Type B pancreatic cell (in vitro differentiated cells): ENCODE measurements around the gene TELO2. TPM values are rescaled to one million over a fixed set of nuclear protein-coding genes. Genes with fewer than 3 reads are reported as not detected.

Source experiments
- DNase-seq: peaks from one replicate; pipeline ENCODE4 v3.0.0; 2021; ENCODE audit warnings: mixed read lengths; ENCODE audit not compliant: unreplicated experiment; ENCODE audit errors: extremely low spot score
- H3K27ac Mint-ChIP-seq: 2 replicates; pipeline ENCODE4 v1.8.0; 2021; ENCODE audit warnings: mild to moderate bottlenecking, mixed read lengths
- H3K27me3 Mint-ChIP-seq: 2 replicates; pipeline ENCODE4 v1.8.0; 2021; ENCODE audit warnings: mixed read lengths
- H3K36me3 Mint-ChIP-seq: 2 replicates; pipeline ENCODE4 v1.8.0; 2021; ENCODE audit warnings: mixed read lengths
- H3K4me1 Mint-ChIP-seq: one replicate; pipeline ENCODE4 v1.8.0; 2021; ENCODE audit warnings: mixed read lengths; ENCODE audit not compliant: unreplicated experiment
- H3K4me3 Mint-ChIP-seq: 2 replicates; pipeline ENCODE4 v1.8.0; 2021; ENCODE audit warnings: mild to moderate bottlenecking, mixed read lengths
- H3K9me3 Mint-ChIP-seq: 2 replicates; pipeline ENCODE4 v1.8.0; 2021; ENCODE audit warnings: mixed read lengths
- total RNA-seq: library from RNA; stranded (reverse); gene quantifications from 2 replicates; pipeline ENCODE4 v1.2.1, GENCODE V29; 2021; ENCODE audit warnings: low replicate concordance
- TF ChIP-seq, protein P1 (sequence below): fragments of 200-600 bp; sonication (generic); conservative IDR thresholded peaks from 2 replicates; pipeline ENCODE4 v1.5.0; 2021; ENCODE audit warnings: antibody characterized with exemption, mild to moderate bottlenecking

Gene TELO2
- total RNA-seq, 1 donor from 2014 or later = 65.4 TPM

DNA sequence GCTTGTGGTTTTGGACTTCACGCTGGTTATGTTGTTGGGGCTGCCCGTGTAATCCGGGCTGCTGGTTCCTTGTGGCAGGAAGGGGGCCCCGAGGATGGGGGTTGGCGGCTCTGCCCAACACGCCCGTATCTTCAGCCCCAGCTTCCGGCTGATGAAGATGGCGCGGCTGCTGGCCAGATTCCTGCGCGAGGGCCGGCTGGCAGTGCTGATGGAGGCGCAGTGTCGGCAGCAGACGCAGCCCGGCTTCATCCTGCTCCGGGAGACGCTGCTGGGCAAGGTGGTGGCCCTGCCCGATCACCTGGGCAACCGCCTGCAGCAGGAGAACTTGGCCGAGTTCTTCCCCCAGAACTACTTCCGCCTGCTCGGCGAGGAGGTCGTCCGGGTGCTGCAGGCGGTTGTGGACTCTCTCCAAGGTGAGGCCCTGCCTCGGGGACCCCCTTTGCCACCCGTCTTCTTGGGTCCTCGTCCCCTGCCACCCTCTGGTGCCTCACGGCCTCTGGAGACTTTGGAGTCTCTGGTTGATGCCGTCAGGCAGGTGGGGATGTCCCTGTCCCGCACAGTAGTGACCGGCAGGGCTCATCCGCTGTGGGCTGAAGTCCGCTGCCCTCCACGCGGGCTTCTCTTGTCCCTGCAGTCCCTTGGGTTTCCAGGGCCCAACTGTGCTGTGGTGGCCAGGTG, 2.2 kb downstream of the TELO2 start:
- H3K4me1 Mint-ChIP-seq = peaks cover 8% of the 10 kb centered on the region
- DNase-seq = no peak
- H3K36me3 Mint-ChIP-seq = no peaks in the 10 kb centered on the region
- no peaks in the 10 kb centered on the region for H3K9me3 Mint-ChIP-seq
- no peak overlapping the region for H3K4me3 Mint-ChIP-seq
- TF ChIP-seq, protein P1, sequence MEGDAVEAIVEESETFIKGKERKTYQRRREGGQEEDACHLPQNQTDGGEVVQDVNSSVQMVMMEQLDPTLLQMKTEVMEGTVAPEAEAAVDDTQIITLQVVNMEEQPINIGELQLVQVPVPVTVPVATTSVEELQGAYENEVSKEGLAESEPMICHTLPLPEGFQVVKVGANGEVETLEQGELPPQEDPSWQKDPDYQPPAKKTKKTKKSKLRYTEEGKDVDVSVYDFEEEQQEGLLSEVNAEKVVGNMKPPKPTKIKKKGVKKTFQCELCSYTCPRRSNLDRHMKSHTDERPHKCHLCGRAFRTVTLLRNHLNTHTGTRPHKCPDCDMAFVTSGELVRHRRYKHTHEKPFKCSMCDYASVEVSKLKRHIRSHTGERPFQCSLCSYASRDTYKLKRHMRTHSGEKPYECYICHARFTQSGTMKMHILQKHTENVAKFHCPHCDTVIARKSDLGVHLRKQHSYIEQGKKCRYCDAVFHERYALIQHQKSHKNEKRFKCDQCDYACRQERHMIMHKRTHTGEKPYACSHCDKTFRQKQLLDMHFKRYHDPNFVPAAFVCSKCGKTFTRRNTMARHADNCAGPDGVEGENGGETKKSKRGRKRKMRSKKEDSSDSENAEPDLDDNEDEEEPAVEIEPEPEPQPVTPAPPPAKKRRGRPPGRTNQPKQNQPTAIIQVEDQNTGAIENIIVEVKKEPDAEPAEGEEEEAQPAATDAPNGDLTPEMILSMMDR = no peak
- no peaks in the 10 kb centered on the region for H3K27me3 Mint-ChIP-seq
- no peak overlapping the region for H3K27ac Mint-ChIP-seq

DNA sequence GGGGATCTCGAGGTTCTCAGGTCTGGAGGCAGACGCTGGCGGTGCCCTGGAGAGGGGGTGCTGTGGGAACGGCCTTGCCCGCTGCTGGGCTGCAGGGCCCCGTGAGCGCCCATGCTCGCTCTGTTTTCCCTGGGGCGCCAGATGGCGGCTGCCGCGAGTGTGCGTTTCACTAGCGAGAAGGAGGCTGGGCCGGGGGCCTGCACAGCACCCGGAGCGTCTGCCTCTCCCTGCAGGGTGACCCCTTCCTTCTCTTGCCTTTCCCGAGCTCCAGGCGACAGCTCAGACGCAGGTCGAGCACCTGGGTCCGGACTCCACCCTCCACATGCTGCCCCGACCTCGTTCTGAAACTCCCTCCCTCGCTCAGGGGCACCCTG, 2.7 kb downstream of the TELO2 start:
- H3K4me1 Mint-ChIP-seq = peaks cover 8% of the 10 kb centered on the region
- H3K4me3 Mint-ChIP-seq = no peak overlapping the region

DNA sequence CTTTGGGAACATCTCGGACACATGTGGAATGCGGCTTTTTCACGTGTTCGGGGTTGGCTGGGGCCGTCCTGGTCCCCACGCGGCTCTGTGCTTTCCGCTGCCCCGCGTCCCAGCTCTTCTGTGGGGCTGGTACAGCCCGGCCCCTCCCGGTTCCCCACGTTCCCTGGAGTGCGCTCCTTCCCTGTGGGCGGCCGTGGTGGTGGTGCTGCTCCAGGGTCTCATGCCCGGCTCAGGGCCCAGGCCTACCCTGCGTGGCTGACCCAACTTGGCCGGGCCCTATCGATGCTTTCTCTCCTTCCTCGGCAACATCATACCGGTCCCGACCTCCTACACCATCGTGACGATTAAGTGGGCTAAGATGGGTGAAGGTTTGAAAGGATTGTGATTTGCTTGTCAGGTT, 3.3 kb downstream of the TELO2 start:
- Mint-ChIP-seq H3K27ac (no peak overlapping the region), H3K9me3 (no peaks in the 10 kb centered on the region), H3K4me1 (peaks cover 8% of the 10 kb centered on the region), H3K36me3 (no peaks in the 10 kb centered on the region), H3K4me3 (peak overlapping the region; percentile 36), H3K27me3 (no peaks in the 10 kb centered on the region)
- TF ChIP-seq, protein P1 = no peak
- no peak for DNase-seq

More for the DNA sequence above, 2.7 kb downstream of the TELO2 start:
- DNase-seq = no peak
- H3K27ac Mint-ChIP-seq = no peak overlapping the region
- no peaks in the 10 kb centered on the region for H3K27me3 Mint-ChIP-seq
- H3K9me3 Mint-ChIP-seq = no peaks in the 10 kb centered on the region
- H3K36me3 Mint-ChIP-seq = no peaks in the 10 kb centered on the region
- TF ChIP-seq, protein P1 = no peak

DNA sequence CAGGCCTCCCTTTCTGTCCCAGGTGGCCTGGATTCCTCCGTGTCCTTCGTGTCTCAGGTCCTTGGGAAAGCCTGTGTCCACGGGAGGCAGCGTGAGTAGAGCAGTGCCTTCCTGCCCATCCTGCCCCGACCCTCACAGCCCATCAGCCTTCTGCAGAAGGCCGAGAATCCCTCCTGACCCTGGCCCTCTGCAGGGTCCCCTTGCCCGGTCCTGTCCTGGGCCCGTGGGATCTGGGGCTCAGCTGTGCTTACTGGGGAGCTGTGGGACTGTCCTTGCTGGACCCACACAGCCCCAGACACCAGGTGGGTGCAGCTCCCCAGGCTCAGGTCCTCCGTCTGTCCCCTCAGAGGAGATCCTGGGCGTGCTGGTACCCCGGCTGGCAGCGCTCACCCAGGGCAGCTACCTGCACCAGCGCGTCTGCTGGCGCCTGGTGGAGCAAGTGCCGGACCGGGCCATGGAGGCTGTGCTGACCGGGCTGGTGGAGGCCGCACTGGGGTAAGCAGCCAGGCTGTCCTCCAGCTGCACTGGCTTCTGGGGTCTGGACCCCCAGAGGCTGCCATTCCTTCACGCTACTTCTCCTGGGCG, 3.9 kb downstream of the TELO2 start:
- DNase-seq = peak; percentile 68
- TF ChIP-seq, protein P1 = no peak
- no peak overlapping the region for H3K27ac Mint-ChIP-seq
- no peaks in the 10 kb centered on the region for H3K9me3 Mint-ChIP-seq
- H3K36me3 Mint-ChIP-seq = no peaks in the 10 kb centered on the region
- H3K4me3 Mint-ChIP-seq = peak overlapping the region; percentile 36
- no peaks in the 10 kb centered on the region for H3K27me3 Mint-ChIP-seq
- peaks cover 8% of the 10 kb centered on the region for H3K4me1 Mint-ChIP-seq

DNA sequence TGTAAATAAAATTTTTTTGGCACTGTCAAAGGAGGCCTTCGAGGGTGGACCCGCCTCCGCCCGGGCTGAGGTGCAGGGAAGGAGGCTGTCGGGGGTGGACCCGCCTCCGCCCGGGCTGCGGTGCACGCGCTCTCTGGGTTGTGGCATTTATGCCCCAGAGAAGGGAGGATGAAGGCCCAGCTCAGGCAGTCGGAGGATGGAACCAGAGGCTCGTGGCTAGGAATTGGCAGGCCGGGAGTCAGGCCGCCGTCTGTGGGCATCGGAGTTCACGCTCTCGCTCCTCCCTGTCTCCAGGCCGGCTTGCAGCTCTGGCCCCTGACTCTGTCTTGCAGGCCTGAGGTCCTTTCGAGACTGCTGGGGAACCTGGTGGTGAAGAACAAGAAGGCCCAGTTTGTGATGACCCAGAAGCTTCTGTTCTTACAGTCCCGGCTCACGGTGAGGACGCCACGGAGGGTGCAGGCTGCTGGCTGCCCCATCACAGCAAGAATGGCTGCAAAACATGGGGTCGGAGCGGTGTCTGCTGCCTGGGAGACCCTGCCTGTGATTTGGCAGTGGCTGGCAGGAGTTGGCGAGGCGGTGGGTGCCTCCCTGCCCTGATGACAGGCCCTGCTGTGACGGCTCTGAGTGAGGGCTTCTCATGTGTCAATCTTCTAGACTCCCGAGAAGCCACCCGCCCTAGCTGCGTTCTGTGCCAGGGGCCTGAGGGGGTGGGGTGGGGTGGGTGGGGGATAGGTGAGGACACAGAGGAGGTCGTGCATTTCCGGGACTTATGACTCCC, 5.9 kb downstream of the TELO2 start:
- no peaks in the 10 kb centered on the region for H3K4me1 Mint-ChIP-seq

More for the DNA sequence above, 5.9 kb downstream of the TELO2 start:
- Mint-ChIP-seq H3K36me3 (peaks cover 3% of the 10 kb centered on the region), H3K4me3 (no peak overlapping the region), H3K27ac (no peak overlapping the region), H3K27me3 (no peaks in the 10 kb centered on the region), H3K9me3 (no peaks in the 10 kb centered on the region)
- DNase-seq = no peak
- TF ChIP-seq, protein P1 = no peak
